ENCODE data around the gene PLCL2.

PLCL2 gene

DNA sequence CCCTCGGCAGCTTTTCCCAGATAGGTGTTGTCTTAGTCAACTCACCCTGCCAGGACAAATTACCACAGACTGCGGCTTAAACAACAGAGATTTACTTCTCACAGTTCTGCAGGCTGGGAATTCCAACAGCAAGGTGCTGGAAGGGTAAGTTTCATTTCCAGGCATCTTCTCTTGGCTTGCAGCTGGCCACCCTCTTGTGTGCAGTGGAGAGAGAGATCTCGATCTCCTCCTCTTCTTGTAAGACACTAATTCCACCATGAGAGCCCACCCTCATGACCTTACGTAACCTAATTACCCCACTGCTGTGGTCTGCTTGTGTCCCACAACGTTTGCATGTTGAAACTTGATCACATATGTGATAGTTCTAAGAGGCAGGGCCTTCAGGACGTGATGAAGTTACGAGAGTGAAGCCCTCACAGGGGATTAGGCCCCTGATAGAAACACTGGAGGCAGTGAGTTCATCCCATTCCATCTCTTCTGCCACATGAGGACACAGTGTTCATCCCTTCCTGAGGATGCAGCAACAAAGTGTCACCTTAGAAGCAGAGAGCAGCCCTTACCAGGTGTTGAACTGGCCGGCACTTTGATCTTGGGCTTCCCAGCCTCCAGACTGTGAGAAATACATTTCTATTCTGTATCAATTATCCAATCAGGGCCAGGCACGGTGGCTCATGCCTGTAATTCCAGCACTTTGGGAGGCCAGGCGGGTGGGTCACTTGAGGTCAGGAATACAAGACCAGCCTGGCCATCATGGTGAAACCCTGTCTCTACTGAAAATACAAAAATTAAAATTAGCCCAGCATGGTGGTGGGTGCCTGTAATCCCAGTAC lies 247.7 kb downstream of the PLCL2 start:
- Histone ChIP-seq H3K27ac (ENCODE audit: low read depth, low read length) (no peak overlapping the region), H3K9ac (ENCODE audit: low read depth, low read length) (no peak overlapping the region), H3K9me3 (ENCODE audit: insufficient read depth, low read depth, low read length) (no peaks in the 10 kb centered on the region), H3K4me1 (ENCODE audit: insufficient read depth, low read length) (no peaks in the 10 kb centered on the region), H3K36me3 (ENCODE audit: insufficient read depth, low read length) (no peaks in the 10 kb centered on the region), H3K4me3 (ENCODE audit: low read length) (no peak overlapping the region), H3K27me3 (ENCODE audit: insufficient read depth, low read length) (no peaks in the 10 kb centered on the region)
- WGBS = 91% methylated on average over 10 of the region's 10 CpGs

DNA sequence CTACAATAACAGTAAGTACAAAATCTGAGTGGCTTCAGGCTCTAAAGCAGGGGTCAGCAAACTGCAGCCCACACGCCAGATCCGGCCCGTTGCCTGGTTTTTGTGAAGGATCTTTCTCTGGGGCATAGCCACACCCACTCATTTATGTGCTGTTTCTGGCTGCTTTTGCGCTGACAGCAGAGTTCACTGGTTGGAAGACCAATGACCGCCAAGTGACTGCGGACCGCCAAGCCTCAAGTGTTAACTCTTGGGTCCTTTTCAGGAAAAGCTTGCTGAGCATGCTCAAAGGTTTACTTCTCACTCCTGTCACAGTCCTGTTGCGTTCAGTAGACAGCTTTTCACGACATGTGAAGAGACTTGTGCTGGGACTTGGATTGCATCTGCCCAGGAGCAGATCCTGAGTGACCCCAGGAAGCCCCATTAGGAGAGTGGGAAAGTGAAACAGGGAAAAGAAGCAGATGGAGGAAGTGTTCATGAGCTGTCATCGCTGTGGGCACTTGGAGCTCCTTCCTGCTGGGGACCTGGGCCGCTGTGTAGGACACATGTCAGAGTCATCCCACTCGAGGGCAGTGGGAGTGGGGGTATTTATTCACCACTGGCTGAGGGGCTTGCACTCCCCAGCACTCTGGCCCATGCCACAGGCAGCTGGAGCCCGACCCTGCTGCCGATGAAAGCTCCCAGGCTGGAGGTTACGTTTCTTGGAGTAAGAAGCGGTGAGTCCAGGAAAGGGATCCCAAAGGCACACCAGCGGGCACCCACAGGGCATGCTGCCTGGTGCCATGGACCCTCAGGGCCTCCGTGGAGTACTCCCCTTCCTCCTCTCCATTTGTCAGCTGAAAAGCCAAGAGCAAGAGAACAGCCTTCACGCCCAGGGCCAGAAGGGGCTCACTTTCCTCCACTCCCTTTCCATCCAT lies 249.1 kb downstream of the PLCL2 start:
- H3K4me3 ChIP-seq (ENCODE audit: low read length) = no peak overlapping the region
- H3K27me3 ChIP-seq (ENCODE audit: insufficient read depth, low read length) = no peaks in the 10 kb centered on the region
- no peaks in the 10 kb centered on the region for H3K9me3 ChIP-seq (ENCODE audit: insufficient read depth, low read depth, low read length)
- no peaks in the 10 kb centered on the region for H3K36me3 ChIP-seq (ENCODE audit: insufficient read depth, low read length)
- H3K4me1 ChIP-seq (ENCODE audit: insufficient read depth, low read length) = no peaks in the 10 kb centered on the region
- no peak overlapping the region for H3K27ac ChIP-seq (ENCODE audit: low read depth, low read length)
- H3K9ac ChIP-seq (ENCODE audit: low read depth, low read length) = no peak overlapping the region
- 93% methylated on average over 19 of the region's 19 CpGs for WGBS

DNA sequence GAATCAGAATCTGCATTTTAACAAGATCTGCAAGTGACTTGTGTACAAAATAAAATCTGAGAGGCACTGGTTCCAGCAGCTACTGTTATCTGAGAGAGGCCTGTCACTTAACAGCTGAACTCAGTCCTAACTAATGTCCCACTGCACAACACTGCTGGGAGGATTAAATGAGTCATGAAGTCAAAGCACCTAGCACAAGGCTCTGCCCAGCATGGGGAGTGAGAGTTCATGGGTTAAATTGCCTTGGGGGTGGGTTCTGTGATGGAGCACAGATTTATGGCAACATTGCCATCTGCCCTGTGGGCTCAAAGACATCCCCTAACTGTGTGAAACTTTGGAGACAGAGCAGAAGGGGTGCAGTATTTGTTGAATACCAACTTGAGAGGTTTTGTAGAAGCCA lies 250.9 kb downstream of the PLCL2 start:
- H3K9ac ChIP-seq (ENCODE audit: low read depth, low read length) = no peak overlapping the region
- H3K4me3 ChIP-seq (ENCODE audit: low read length) = no peak overlapping the region
- no peaks in the 10 kb centered on the region for H3K9me3 ChIP-seq (ENCODE audit: insufficient read depth, low read depth, low read length)
- H3K27ac ChIP-seq (ENCODE audit: low read depth, low read length) = no peak overlapping the region
- no peaks in the 10 kb centered on the region for H3K36me3 ChIP-seq (ENCODE audit: insufficient read depth, low read length)
- H3K4me1 ChIP-seq (ENCODE audit: insufficient read depth, low read length) = no peaks in the 10 kb centered on the region
- no peaks in the 10 kb centered on the region for H3K27me3 ChIP-seq (ENCODE audit: insufficient read depth, low read length)

DNA sequence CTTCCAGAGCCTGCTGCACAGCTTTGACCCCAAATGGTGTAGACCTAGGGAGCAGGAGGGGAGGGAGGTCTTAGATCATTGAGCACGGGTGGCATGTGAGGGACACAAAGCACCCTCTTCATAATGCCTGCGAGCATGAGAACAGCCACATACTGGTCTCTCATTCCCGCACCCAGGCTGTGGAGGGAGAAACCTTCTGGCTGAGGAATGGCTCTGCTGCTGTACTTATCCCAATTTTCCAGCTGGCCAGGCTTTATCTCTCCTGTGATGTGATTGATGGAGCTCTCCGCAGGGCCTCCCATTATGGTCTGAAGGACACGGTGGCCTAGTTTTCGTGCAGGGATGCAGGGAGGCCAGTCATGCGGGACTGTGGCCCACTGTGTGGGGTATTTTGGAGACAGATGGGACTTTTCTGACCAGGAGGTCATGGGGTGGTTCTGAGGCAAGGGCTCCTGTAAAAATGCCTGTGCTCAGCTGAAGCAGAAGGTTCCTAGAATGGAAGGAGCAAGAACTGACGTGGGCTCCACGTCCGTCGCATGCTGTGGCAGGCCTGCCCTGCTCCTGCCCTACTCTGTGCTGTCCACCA lies 251.5 kb downstream of the PLCL2 start:
- WGBS = 91% methylated on average over 11 of the region's 11 CpGs
- Histone ChIP-seq H3K27me3 (ENCODE audit: insufficient read depth, low read length) (no peaks in the 10 kb centered on the region), H3K4me1 (ENCODE audit: insufficient read depth, low read length) (no peaks in the 10 kb centered on the region), H3K27ac (ENCODE audit: low read depth, low read length) (no peak overlapping the region), H3K9me3 (ENCODE audit: insufficient read depth, low read depth, low read length) (no peaks in the 10 kb centered on the region), H3K36me3 (ENCODE audit: insufficient read depth, low read length) (no peaks in the 10 kb centered on the region), H3K4me3 (ENCODE audit: low read length) (no peak overlapping the region), H3K9ac (ENCODE audit: low read depth, low read length) (no peak overlapping the region)

DNA sequence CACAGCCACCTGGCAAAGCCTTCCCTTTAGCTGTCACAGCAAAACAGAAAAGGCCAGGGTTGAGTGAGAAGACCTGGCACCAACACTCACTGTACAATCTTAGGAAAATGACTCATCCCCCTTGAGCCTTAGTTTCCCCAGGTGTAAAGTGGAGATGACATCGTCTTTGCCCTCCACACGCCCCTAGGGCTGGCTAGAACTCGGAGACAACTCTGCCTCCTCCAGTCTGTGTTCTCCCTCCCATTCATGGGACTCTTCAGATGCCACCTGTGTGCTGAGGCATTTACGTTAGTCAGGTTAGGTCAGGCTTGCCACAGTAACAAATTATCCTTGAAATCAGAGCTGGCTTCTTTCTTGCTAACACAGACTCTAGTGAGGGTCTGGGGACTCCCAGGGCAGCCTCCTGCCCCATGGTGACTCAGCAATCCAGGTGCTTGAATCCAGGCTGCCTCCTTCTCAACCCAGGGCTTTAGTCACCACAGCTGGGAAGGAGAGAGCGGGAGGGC lies 252.6 kb downstream of the PLCL2 start:
- Histone ChIP-seq H3K4me3 (ENCODE audit: low read length) (no peak overlapping the region), H3K27me3 (ENCODE audit: insufficient read depth, low read length) (no peaks in the 10 kb centered on the region), H3K9me3 (ENCODE audit: insufficient read depth, low read depth, low read length) (no peaks in the 10 kb centered on the region), H3K27ac (ENCODE audit: low read depth, low read length) (no peak overlapping the region), H3K4me1 (ENCODE audit: insufficient read depth, low read length) (no peaks in the 10 kb centered on the region), H3K36me3 (ENCODE audit: insufficient read depth, low read length) (no peaks in the 10 kb centered on the region), H3K9ac (ENCODE audit: low read depth, low read length) (no peak overlapping the region)
- 94% methylated on average over 5 of the region's 5 CpGs for WGBS

DNA sequence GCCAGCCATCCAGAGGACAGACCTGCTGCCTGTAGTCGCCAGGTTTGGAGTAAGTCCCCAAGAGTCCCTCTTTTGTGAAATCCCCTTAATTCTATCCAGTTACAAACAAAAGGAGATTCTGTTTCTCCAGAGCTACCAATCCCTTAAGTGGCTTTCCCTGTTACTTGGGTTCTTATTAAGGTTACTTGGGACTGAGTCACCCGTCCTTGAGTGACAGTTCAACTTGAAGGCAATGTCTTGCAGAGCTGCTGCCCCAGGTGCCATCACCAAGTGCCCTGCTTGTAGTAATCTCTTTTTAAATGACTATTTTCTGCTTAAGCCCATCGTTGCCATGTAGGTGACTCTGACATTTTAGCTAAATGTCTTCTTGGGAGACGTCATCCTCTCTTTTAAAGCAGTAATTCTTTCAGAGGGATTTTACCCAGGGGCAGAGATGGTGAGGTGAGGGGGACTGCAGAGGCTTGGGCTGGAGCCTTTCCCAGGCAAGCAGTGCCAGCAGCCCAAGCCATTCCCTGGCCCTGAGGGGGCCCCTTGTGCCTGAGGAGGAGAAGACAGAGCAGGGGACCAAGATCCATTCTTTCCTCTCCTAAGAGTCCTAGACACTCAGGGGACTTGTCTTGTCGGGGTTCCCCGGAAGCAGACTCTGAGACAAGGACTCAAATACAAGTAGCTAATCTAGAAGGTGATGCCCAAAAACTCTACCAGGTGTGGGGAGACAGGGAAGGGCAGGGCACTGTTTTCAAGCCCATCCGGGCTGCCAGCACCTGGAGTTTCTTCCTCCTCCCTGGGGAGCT lies 253.7 kb downstream of the PLCL2 start:
- Histone ChIP-seq H3K9me3 (ENCODE audit: insufficient read depth, low read depth, low read length) (no peaks in the 10 kb centered on the region), H3K4me3 (ENCODE audit: low read length) (no peak overlapping the region), H3K4me1 (ENCODE audit: insufficient read depth, low read length) (no peaks in the 10 kb centered on the region), H3K36me3 (ENCODE audit: insufficient read depth, low read length) (no peaks in the 10 kb centered on the region), H3K27ac (ENCODE audit: low read depth, low read length) (no peak overlapping the region), H3K9ac (ENCODE audit: low read depth, low read length) (no peak overlapping the region), H3K27me3 (ENCODE audit: insufficient read depth, low read length) (no peaks in the 10 kb centered on the region)
- 87% methylated on average over 7 of the region's 7 CpGs for WGBS
